ENCODE measurements around the gene GNA14. TPM values are rescaled to one million over a fixed set of nuclear protein-coding genes. Genes with fewer than 3 reads are reported as not detected.

Gene GNA14
- total and polyA plus RNA-seq, 2 of the 8 experiments (the other 6 are each of a cell fraction or from before 2014, with no cell fraction given) = 3.4 to 6.3 TPM

DNA sequence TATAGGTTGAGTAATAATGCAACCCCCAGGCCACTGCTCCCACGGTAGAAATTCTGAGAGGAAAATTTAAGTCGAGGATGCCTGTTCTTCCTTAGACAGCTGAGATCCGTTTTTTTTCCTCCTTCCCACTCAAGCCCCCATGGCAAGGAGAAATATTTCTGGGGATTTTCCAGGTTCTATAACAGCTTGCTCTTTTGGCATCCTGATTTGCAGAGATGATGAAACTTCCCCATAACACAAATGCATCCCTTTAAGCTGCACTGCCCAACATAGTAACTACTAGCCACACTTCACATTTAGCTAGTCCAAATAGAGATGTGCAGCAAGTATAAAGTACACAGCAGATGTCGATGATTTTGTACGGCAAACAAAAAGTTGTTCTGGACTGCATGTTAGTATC lies 32.5 kb upstream of the GNA14 start:
- Histone ChIP-seq H3K56ac (replicated peaks; ENCODE audit: insufficient read length, low read depth, low read length) (no peak overlapping the region), H3K4ac (replicated peaks; ENCODE audit: insufficient read length, low read depth, low read length) (no peak overlapping the region), H4K8ac (ENCODE audit: extremely low read depth, insufficient read depth, low read length) (no peak overlapping the region), H3K23ac (ENCODE audit: insufficient read length) (no peak overlapping the region), H4K20me1 (replicated peaks in 1 of 2; ENCODE audit: control insufficient read depth in 1 of 2, insufficient read depth in 2 of 2, low read length in 2 of 2) (no peaks in the 10 kb centered on the region), H4K91ac (replicated peaks; ENCODE audit: insufficient read length, low read length) (no peak overlapping the region), H3K4me2 (ENCODE audit: insufficient read depth in 1 of 2, low read depth in 2 of 2, low read length in 2 of 2) (no peak overlapping the region), H2AFZ (ENCODE audit: low read length) (no peak overlapping the region), H3K27ac (ENCODE audit: low read depth, low read length) (no peak overlapping the region), H3K9me3 (ENCODE audit: insufficient read depth in 2 of 2, low read depth in 1 of 2, low read length in 1 of 2) (peaks cover 0 to 4% of the 10 kb centered on the region in 2 experiments; a peak in 1 of 4 replicates), H2BK5ac (ENCODE audit: low read depth, low read length) (no peak overlapping the region), H3K36me3 (ENCODE audit: control insufficient read depth in 2 of 4, insufficient read depth in 4 of 4, low read length in 3 of 4) (no peaks in the 10 kb centered on the region), H2BK12ac (ENCODE audit: low read depth, low read length) (no peak overlapping the region), H3K4me3 (ENCODE audit: extremely low read depth in 1 of 4, insufficient read depth in 2 of 4, low read depth in 3 of 4, low read length in 4 of 4) (no peak overlapping the region), H2BK20ac (ENCODE audit: low read length) (no peak overlapping the region), H3K23me2 (ENCODE audit: low read depth, low read length) (no peaks in the 10 kb centered on the region), H4K5ac (ENCODE audit: insufficient read length, low read depth, low read length) (no peak overlapping the region), H3K79me1 (ENCODE audit: low read depth, low read length) (no peaks in the 10 kb centered on the region), H2AK5ac (ENCODE audit: low read depth, low read length) (no peak overlapping the region), H2BK15ac (ENCODE audit: low read length) (no peak overlapping the region), H2BK120ac (replicated peaks; ENCODE audit: low read depth, low read length) (no peak overlapping the region), H3K18ac (ENCODE audit: extremely low read depth, low read length) (no peak overlapping the region), H3K9ac (replicated peaks in 1 of 4; ENCODE audit: extremely low read depth in 1 of 4, low read depth in 3 of 4, low read length in 3 of 4) (no peak overlapping the region), H3K79me2 (ENCODE audit: control insufficient read depth in 1 of 2, insufficient read depth in 2 of 2, low read length in 2 of 2) (no peaks in the 10 kb centered on the region), H3K27me3 (replicated peaks in 1 of 4; ENCODE audit: control insufficient read depth in 3 of 4, extremely low read depth in 1 of 4, insufficient read depth in 3 of 4, low read length in 3 of 4) (no peaks in the 10 kb centered on the region), H3K4me1 (replicated peaks in 1 of 4; ENCODE audit: control insufficient read depth in 3 of 4, insufficient read depth in 4 of 4, low read length in 3 of 4) (no peaks in the 10 kb centered on the region), H3K14ac (ENCODE audit: insufficient read length) (no peak overlapping the region)
- FAIRE-seq (no peak), DNase-seq (ENCODE audit: low read depth in 1 of 2, low spot score in 2 of 2) (no peak)
- 90% methylated on average over 5 of the region's 5 CpGs; no CpG with 5 or more reads in 1 of the 2 experiments for WGBS, 2 experiments (ENCODE audit: extremely low coverage in 1 of 2, insufficient coverage in 1 of 2, insufficient read length in 1 of 2, insufficient replicate concordance in 2 of 2, low coverage in 1 of 2, low lambda C conversion rate in 2 of 2, missing lambda C conversion rate in 1 of 2)
- ChIA-PET POLR2A (ENCODE audit: partially characterized antibody) (interaction anchor here (0.6 kb wide), 1 partner anchor 9 kb away, joined by 3 read pairs; no protein-coding TSS in a partner anchor), CTCF (ENCODE audit: partially characterized antibody) (interaction anchor here (0.6 to 1.7 kb wide), 2 partner anchors 9 to 92 kb away, joined by 3 to 6 read pairs; no protein-coding TSS in a partner anchor)

Measured in H1 (cell line).